Transverse colon (tissue), 4 donors: Measurements from ENCODE around the gene HMX1. TPM values are rescaled to one million over a fixed set of nuclear protein-coding genes. Genes with fewer than 3 reads are reported as not detected.

Source experiments
- DNase-seq: peaks from one replicate; pipeline ENCODE4 v3.0.0-alpha.2; 2019
- H3K27ac ChIP-seq, 4 donors: fragments of 200-600 bp; sonication (generic); 2 replicates each; pipeline ENCODE4 v1.5.1; 2016 to 2018; ENCODE audit warnings: inconsistent platforms in 4 of 4
- H3K27me3 ChIP-seq: fragments of 200-600 bp; sonication (generic); 2 replicates; pipeline ENCODE4 v1.5.1; 2017; ENCODE audit warnings: inconsistent platforms
- H3K36me3 ChIP-seq, 4 donors: fragments of 200-600 bp; sonication (generic); 2 replicates each; pipeline ENCODE4 v1.5.1; 2017 to 2019; ENCODE audit warnings: inconsistent platforms in 4 of 4
- H3K4me1 ChIP-seq, 4 donors: fragments of 200-600 bp; sonication (generic); 2 replicates each; pipeline ENCODE4 v1.5.1; 2017 to 2020; ENCODE audit warnings: inconsistent platforms in 4 of 4
- H3K4me3 ChIP-seq, 4 donors: fragments of 200-600 bp; sonication (generic); 1 replicate in 1 of 4; 2 replicates in 3 of 4; pipeline versions ENCODE4 v1.5.1 to v1.6.1; 2017 to 2019; ENCODE audit warnings: inconsistent platforms in 4 of 4
- H3K9me3 ChIP-seq, 2 donors: fragments of 200-600 bp; sonication (generic); 2 replicates each; pipeline ENCODE4 v1.5.1; 2017 to 2019; ENCODE audit warnings: inconsistent platforms in 2 of 2
- CTCF ChIP-seq, 5 experiments: fragments of 200-600 bp in 3 of 5; fragments of 450-650 bp in 2 of 5; sonication (generic) in 3 of 5; IDR thresholded peaks; 1 replicate in 2 of 5; 2 replicates in 3 of 5; pipeline ENCODE4 v1.5.1; 2016 to 2017; ENCODE audit warnings: antibody characterized with exemption in 5 of 5, inconsistent platforms in 3 of 5, mild to moderate bottlenecking in 2 of 5, moderate library complexity in 1 of 5
- EP300 ChIP-seq: sonication (generic); formaldehyde crosslinking; IDR thresholded peaks from one replicate; pipeline ENCODE4 v1.6.1; 2017; ENCODE audit warnings: antibody characterized with exemption, low read depth
- POLR2A ChIP-seq: fragments of 450-650 bp; IDR thresholded peaks from one replicate; pipeline ENCODE4 v1.6.1; 2016; ENCODE audit warnings: antibody characterized with exemption, mild to moderate bottlenecking, moderate library complexity
- POLR2AphosphoS5 ChIP-seq, 3 donors: sonication (generic); formaldehyde crosslinking; IDR thresholded peaks; one replicate each; pipeline ENCODE4 v1.6.1; 2016; ENCODE audit warnings: antibody characterized with exemption in 3 of 3
- WGBS, 2 donors: methylation state at CpG; one replicate each; pipeline ENCODE4 v1.1.5; 2018; ENCODE audit warnings: low coverage in 1 of 2; 5-methylcytosine and 5-hydroxymethylcytosine counted together
- in situ Hi-C, 4 donors: fragments of 200-750 bp; cut with MboI; loops; one replicate each; pipeline versions ENCODE4 v1.15.0 to v1.15.1; 2017; ENCODE audit warnings: low sequenced_read_pairs in 3 of 4, low pct_ligation_motif_present in 1 of 4, low pct_unique_long_range_greater_than_20kb in 1 of 4
- intact Hi-C: fragments of 100-400 bp; cut with DNase I; formaldehyde crosslinking; loops from one replicate; pipeline ENCODE4 v1.15.1; 2023; ENCODE audit warnings: low total_unique reads
- total RNA-seq, 4 donors: library from RNA; depleted of rRNA; stranded (reverse); fragments of >200 nt; gene quantifications; one replicate each; pipeline ENCODE4 v1.1.0, GENCODE V29; 2016

The HMX1 gene
- total RNA-seq, 4 donors from 2014 or later, result not detected

- in situ Hi-C loops, result no loop called here
- WGBS, 2 donors, result 24% methylated on average over 35 of the region's 38 CpGs; no CpG with 5 or more reads in 1 of the 2 donors
- no peaks in the 10 kb centered on the region for H3K9me3 ChIP-seq
- TF ChIP-seq POLR2AphosphoS5 (IDR thresholded peaks at IDR 0.05) (no peak), POLR2A (no peak), CTCF (IDR thresholded peaks at IDR 0.05) (no peak), EP300 (no peak)
- H3K36me3 ChIP-seq, result no peaks in the 10 kb centered on the region
- no peak for DNase-seq
- H3K4me3 ChIP-seq, result no peak overlapping the region
- H3K27ac ChIP-seq, result no peak overlapping the region
- peaks cover 0 to 25% (median 19%) of the 10 kb centered on the region in 4 donors for H3K4me1 ChIP-seq
- peaks cover 100% of the 10 kb centered on the region for H3K27me3 ChIP-seq
- intact Hi-C loops, result no loop called here
Observed at GRCh38 chr4:8859550-8860095, 12.0 kb downstream of the HMX1 start.

GRCh38 chr4:8858701-8859210 lies 12.9 kb downstream of the HMX1 start:
- TF ChIP-seq CTCF (IDR thresholded peaks at IDR 0.05), result no peak
- TF ChIP-seq POLR2AphosphoS5 (IDR thresholded peaks at IDR 0.05), result no peak
- TF ChIP-seq POLR2A, result no peak
- no peak for TF ChIP-seq EP300
- H3K9me3 ChIP-seq, result no peaks in the 10 kb centered on the region
- no peak overlapping the region for H3K4me3 ChIP-seq
- no peaks in the 10 kb centered on the region for H3K36me3 ChIP-seq
- DNase-seq, result no peak
- peaks cover 0 to 25% (median 19%) of the 10 kb centered on the region in 4 donors for H3K4me1 ChIP-seq
- intact Hi-C loops (no loop called here), in situ Hi-C loops (no loop called here)
- H3K27ac ChIP-seq, result no peak overlapping the region
- peaks cover 100% of the 10 kb centered on the region for H3K27me3 ChIP-seq
- 12% methylated on average over 14 of the region's 19 CpGs; no CpG with 5 or more reads in 1 of the 2 donors for WGBS, 2 donors

GRCh38 chr4:8857766-8858700 lies 13.6 kb downstream of the HMX1 start:
- H3K27me3 ChIP-seq, result peaks cover 99% of the 10 kb centered on the region

More at GRCh38 chr4:8857766-8858700, 13.6 kb downstream of the HMX1 start:
- WGBS, 2 donors, result 3 to 16% methylated on average over 14 to 66 of the region's 74 CpGs
- Histone ChIP-seq H3K36me3 (no peaks in the 10 kb centered on the region), H3K9me3 (no peaks in the 10 kb centered on the region), H3K4me3 (peak overlapping the region in 1 of 4 donors; percentile 36), H3K27ac (no peak overlapping the region), H3K4me1 (peaks cover 0 to 25% (median 19%) of the 10 kb centered on the region in 4 donors)
- in situ Hi-C loops, result no loop called here
- intact Hi-C loops, result no loop called here
- DNase-seq, result no peak
- no peak for TF ChIP-seq CTCF (IDR thresholded peaks at IDR 0.05)
- no peak for TF ChIP-seq EP300
- no peak for TF ChIP-seq POLR2AphosphoS5 (IDR thresholded peaks at IDR 0.05)
- no peak for TF ChIP-seq POLR2A
